Esophagus squamous epithelium (tissue), 4 donors: ENCODE measurements around the gene UCKL1.

Experiments
- CTCF ChIP-seq, 6 experiments: fragments of 450-650 bp in 4 of 6; fragments of 200-600 bp in 2 of 6; sonication (generic) in 2 of 6; IDR thresholded peaks; one replicate each; pipeline ENCODE4 v1.5.1; 2016 to 2019; ENCODE audit warnings: antibody characterized with exemption in 6 of 6, mild to moderate bottlenecking in 4 of 6, moderate library complexity in 4 of 6
- POLR2A ChIP-seq, 4 donors: fragments of 450-650 bp; IDR thresholded peaks; one replicate each; pipeline ENCODE4 v1.6.1; 2017; ENCODE audit warnings: antibody characterized with exemption in 4 of 4, mild to moderate bottlenecking in 4 of 4, moderate library complexity in 3 of 4

GRCh38 chr20:63937596-63937995 is 18.6 kb downstream of the UCKL1 start:
- no peak for TF ChIP-seq CTCF (IDR thresholded peaks at IDR 0.05)
- TF ChIP-seq POLR2A (IDR thresholded peaks at IDR 0.05) = no peak
